ENCODE data around the gene L3MBTL2.
"Not testable (repeated sequence)": the region's sequence is repeated elsewhere in the genome, so short reads cannot be mapped to it uniquely, and the experiment has no call there.

The L3MBTL2 gene

DNA sequence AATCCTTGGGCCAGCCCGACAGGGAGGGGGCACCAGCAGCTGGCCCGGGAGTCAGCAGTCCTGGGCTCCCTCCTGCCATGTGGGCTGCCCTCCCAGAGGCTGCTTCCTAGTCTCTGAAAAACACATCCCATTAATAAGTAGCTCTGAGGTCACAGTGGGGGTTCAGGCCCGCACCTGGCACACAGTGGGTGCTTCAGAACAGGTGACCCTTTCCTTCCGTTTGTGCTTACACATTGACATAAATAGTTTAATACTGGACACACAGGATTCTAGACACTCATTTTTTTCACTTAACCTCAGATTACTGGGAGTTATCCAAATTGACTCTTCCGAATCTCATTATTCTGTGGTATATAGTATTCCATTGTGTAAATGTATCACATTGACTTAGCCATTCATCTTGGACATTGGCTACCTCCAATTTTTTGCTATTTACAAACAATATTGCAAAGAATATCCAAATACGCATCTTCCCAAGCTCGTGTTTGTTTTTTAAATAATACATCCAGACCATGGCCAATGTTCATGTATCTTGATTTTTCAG, 36.1 kb downstream of the L3MBTL2 start:
- no peak for DNase-seq (ENCODE audit: low read depth)

DNA sequence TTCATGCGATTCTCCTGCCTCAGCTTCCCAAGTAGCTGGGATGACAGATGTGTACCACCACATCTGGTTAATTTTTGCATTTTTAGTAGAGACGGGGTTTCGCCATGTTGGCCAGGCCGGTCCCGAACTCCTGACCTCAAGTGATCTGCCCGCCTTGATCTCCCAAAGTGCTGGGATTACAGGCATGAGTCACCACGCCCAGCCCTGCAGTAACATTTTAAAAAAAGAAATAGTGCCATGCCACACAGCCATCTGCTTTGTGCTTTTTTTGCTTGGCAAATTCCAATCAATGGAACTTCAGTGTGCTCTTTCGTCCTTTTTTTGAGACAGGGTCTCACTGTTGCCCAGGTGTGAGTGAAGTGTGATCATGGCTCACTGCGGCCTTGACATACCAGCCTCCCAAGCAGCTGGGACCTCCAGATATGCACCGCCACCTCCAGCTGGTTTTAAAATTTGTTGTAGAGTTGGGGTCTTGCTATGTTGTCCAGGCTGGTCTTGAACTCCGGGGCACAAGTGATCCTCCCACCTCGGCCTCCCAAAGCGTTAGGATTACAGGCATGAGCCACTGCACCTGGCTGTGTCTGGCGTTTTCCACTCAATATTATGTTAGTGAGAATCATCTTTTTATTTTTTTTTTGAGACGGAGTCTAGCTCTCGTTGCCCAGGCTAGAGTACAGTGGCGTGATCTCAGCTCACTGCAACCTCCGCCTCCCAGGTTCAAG, 37.4 kb downstream of the L3MBTL2 start:
- no peak for DNase-seq (ENCODE audit: low read depth)

DNA sequence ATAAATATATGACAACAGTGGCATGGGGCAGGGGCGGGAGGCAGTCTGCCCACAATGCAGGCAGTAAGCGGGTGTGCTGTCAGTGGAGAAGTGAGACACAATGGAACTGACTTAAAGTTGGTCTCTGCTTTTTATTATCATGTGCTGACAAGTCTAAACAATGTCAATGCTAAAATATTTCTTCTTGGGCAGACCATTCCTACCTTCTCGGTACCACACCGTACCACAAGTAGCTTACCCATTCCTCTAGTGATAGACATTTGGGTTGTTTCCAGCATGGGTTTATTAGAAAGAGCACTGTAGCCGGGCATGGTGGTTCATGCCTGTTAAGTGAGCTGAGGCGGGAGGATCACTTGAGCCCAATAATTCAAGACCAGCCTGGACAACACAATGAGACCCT, 38.2 kb downstream of the L3MBTL2 start:
- no peak for DNase-seq (ENCODE audit: low read depth)

GRCh38 chr22:41245917-41246499, 40.9 kb downstream of the L3MBTL2 start:
- no peak for DNase-seq (ENCODE audit: low read depth)

DNA sequence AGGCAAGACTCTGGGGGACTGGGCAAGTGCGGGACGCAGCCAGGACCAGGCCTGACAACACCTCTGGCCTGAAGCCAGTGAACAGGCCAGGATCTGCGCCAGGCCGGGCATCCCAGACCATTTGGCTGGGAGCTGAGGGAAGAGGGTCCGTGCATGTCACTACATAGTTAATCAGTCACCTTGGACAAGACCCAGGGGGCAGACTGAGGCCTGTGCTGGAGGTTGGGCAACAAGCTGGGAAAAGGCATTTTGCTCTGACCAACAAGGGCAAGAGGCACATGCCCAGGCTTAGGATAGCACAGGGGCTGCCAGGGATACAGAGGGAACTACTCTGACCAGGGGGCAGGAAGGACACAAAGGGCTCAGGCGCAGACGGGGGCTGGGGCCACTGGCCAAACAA, 42.6 kb downstream of the L3MBTL2 start:
- no peak for DNase-seq (ENCODE audit: low read depth)

GRCh38 chr22:41248314-41248713, 43.2 kb downstream of the L3MBTL2 start:
- no peak for DNase-seq (ENCODE audit: low read depth)

GRCh38 chr22:41248758-41249157, 43.6 kb downstream of the L3MBTL2 start:
- no peak for DNase-seq (ENCODE audit: low read depth)

DNA sequence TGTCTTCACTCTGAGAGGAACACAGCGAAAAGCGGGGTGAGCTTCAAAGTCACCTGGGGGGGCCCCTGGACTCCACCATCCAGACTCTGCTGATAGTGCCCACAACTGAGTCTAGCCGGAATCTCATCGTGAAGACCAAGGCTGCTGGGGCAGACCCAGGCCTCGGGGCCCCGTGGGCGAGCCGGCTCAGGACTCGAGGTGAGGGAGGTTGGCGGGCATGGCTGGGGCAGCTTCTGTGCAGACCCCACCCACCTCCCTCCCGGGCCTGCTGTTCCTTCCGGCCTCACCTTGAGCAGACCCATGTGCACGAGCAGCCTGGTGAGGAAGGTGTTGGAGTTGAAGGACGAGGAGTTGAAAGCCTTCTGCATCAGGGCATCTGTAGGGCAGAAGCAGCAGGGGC, 44.3 kb downstream of the L3MBTL2 start:
- DNase-seq (ENCODE audit: low read depth), result no peak

- no peak for DNase-seq (ENCODE audit: low read depth)
These were observed 45.0 kb downstream of the L3MBTL2 start for GRCh38 chr22:41250127-41250526.

- no peak for DNase-seq (ENCODE audit: low read depth)
These were observed 47.3 kb downstream of the L3MBTL2 start for GRCh38 chr22:41252365-41252764.

DNA sequence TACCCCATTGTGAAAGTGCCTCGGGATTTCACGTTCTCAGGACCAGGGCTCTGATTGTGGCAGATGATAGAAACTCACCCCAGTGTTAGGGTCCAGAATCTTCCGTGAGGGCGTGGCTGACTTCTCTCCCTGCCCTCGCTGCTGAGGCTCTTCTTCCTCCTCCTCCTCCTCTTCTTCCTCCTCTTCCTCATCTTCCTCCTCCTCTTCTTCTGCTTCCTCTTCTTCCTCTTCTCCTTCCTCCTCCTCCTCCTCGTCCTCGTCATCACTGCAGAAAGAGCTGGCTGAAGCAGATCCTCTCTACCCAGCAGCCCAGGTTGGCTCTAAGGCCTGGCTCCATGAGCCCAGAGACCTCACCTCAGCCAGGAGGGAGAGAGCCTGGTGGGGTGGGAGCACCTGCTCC, 49.1 kb downstream of the L3MBTL2 start:
- DNase-seq (ENCODE audit: low read depth), result no peak

GRCh38 chr22:41256254-41257253, 51.4 kb downstream of the L3MBTL2 start:
- DNase-seq (ENCODE audit: low read depth), result peak; percentile 18

DNA sequence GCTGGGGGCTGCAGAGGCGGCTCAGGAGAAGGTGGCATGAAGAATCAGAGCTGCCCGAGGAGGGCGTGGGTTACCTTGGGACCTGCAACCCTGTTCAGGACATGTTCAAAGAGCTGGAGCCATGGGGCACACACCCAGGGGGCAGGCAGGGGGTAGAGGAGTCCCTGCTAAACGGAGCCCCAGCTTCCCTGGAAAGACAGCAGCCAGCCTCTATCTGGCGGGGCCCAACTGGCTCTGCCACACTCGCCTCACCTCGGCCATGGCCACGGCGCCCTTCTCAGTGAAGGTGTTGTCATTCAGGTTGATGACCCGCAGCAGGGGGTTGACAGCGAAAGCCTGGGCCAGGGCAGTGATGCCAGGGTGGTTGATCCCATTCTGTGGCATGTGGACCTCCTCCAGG, 52.6 kb downstream of the L3MBTL2 start:
- DNase-seq (ENCODE audit: low read depth), result no peak

DNA sequence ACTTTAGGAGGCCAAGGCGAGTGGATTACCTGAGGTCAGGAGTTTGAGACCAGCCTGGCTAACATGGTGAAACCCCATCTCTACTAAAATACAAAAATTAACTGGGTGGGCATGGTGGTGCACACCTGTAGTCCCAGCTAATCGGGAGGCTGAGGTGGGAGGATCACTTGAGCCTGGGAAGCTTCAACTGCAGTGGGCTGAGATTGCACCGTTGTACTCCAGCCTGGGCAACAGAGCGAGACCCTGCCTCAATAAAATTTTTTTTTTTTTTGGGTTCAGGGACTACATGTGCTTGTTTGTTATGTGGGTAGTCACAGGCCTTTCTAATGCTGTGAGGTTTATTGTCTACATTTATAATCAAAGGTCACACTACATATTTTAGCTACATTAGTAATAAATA, 54.6 kb downstream of the L3MBTL2 start:
- not testable (repeated sequence) for DNase-seq (ENCODE audit: low read depth)

GRCh38 chr22:41260871-41261270, 55.8 kb downstream of the L3MBTL2 start:
- no peak for DNase-seq (ENCODE audit: low read depth)

DNA sequence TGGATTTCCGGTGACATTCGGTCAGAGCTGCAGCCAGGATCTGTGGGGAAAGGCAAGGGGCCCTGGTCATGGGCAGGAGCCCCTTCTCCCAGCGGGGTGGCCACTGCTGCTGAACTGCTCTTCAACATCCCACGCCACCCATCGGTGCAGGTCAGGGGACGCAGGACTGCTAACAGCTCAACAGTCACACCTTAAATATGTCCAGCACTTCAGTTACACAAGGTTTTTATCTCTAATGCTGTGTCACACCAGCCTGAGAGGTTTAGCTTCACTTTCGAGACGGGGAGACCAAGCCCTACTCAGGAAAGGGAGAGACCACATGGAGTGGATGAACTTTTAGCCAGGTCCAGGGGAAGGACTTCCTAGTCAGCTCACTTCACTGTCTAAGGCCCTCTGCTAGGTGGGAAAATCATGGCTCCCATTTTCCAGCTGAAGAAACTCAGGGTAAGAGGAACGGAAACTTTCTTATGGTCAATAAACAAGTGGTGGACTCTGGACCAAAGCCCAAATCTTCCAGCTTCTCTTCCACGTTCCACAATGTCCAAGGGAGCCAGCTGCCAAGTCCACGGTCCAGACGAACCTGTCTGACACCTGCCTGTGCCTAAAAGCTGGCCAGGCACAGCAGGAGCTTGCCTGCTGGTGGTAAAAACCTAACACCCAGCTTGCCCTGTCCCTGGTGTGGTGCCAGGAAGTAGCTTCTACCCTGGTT, 56.6 kb downstream of the L3MBTL2 start:
- no peak for DNase-seq (ENCODE audit: low read depth)

GRCh38 chr22:41262250-41262765, 57.2 kb downstream of the L3MBTL2 start:
- no peak for DNase-seq (ENCODE audit: low read depth)

- DNase-seq (ENCODE audit: low read depth), result no peak
These were observed 58.6 kb downstream of the L3MBTL2 start for GRCh38 chr22:41263704-41264103.

DNA sequence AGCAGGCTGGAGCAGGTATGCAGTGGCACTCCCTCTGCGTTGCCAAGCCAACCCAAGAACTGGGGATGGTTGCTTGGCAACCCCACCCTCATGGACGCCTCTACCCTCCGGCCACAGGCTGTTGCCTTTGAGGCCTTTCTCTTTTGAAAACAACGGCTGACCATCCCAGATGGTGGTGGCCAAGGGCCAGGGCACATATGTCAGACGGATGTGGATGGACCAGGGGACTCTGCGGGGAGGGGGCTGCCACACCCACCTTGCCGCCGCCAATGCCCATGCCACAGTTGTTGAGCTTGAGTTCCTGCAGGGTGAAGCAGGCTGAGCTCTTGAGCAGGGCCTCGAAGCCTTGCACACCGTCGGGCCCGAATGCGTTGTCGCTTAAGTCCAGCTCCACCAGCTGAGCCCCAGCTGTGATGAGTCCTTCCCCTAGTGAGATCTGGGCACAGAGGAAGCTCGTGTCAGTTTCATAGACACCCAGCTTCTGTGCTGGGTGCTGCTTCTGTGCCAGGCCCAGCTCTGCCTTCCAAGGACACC, 59.4 kb downstream of the L3MBTL2 start:
- no peak for DNase-seq (ENCODE audit: low read depth)

GRCh38 chr22:41267958-41268357, 62.8 kb downstream of the L3MBTL2 start:
- DNase-seq (ENCODE audit: low read depth), result no peak

DNA sequence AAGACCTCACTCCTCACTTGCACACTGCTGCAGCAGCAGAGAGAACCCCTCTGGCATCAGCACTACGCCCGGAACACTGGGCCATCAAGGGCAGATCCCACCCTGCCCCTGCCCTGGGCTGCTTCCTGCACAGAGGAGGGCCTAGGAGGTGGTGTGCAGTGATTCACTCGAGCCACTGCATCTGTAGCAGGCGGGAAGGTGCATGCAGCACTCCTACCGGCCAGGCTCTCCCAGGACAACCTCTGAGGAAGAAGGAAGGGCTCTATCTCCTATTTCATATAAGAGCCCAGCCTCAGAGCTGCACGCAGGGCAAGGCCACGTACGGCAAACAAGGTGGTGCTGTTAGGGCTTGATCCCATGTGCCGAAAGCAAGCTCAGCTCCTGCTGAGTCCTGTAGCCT, 66.7 kb downstream of the L3MBTL2 start:
- DNase-seq (ENCODE audit: low read depth), result no peak

All from HS-5 (cell line).